Astrocyte (in vitro differentiated cells and primary cell): ENCODE results near the gene PRKAG2.

ENCODE experiments used
- CTCF ChIP-seq: IDR thresholded peaks from 2 replicates; pipeline ENCODE4 v1.5.1; 2011; ENCODE audit warnings: low read depth, mild to moderate bottlenecking, inconsistent platforms, low read length, moderate library complexity; ENCODE audit not compliant: insufficient read depth
- EZH2 ChIP-seq: IDR thresholded peaks from 2 replicates; pipeline ENCODE4 v1.6.1; 2012; ENCODE audit warnings: mild to moderate bottlenecking, low read length, inconsistent platforms; ENCODE audit not compliant: insufficient read depth

GRCh38 chr7:151885202-151885580 is 8.3 kb upstream of the PRKAG2 start:
- TF ChIP-seq CTCF, result no peak
- no peak for TF ChIP-seq EZH2
